ENCODE measurements around the gene ZCCHC4.
"Not testable (repeated sequence)": the region's sequence is repeated elsewhere in the genome, so short reads cannot be mapped to it uniquely, and the experiment has no call there.

ZCCHC4 gene

DNA sequence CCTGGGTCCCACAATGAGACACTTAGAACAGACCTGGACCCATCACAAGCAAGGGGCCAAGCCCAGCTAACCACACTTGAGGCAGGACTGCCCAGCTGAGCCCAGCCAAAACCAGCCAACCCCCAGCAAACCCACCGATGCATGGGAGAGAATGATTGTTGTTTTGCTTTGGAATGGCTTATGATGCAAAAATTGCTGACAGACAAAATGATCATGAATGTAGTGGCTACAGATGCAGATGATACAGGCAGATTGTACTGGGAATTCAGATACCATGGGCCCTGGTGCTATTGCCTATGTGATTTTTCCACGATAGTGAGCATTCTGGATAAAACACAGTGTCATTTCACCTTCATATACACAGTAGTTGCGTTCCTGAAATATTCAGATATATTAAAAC lies 9.0 kb upstream of the ZCCHC4 start:
- H3K36me3 ChIP-seq (ENCODE audit: insufficient read depth, low read length): no peaks in the 10 kb centered on the region
- no peak overlapping the region for H3K9ac ChIP-seq (ENCODE audit: low read length)
- no peaks in the 10 kb centered on the region for H3K4me1 ChIP-seq (ENCODE audit: insufficient read depth, low read length)
- no peak overlapping the region for H3K4me3 ChIP-seq (ENCODE audit: low read depth in 1 of 2, low read length in 2 of 2)
- no peaks in the 10 kb centered on the region for H3K9me3 ChIP-seq (ENCODE audit: low read length)
- no peaks in the 10 kb centered on the region for H3K27me3 ChIP-seq (ENCODE audit: control insufficient read depth in 1 of 2, insufficient read depth in 2 of 2, low read length in 2 of 2)
- no peak overlapping the region for H3K27ac ChIP-seq (ENCODE audit: low read depth, low read length)

DNA sequence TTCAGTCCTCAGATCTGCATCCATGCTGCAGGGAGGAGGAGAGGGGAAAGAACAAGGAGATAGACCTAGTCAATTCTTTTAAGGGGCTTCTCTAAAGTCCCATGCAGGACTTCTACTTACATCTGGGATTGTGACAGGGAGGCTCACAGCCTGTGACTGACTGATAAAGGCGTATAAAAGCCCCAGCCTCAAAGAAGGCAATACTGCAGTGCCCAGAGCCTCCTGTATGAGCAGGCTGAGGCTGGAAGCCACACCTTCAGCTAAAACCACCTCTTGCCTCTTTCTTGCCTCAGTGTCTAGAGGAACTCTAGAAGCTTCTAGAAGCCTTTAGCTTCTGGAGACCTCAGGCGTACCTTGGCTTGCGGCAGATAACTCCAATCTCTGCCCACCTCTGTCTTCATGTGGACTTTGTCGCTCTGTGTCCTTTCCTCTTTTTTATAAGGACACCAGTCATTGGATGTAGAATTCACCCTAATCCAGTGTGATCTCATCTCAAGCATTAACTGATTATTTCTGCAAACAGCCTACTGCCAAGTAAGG lies 6.0 kb upstream of the ZCCHC4 start:
- Histone ChIP-seq H3K27me3 (ENCODE audit: control insufficient read depth in 1 of 2, insufficient read depth in 2 of 2, low read length in 2 of 2) (no peaks in the 10 kb centered on the region), H3K4me3 (ENCODE audit: low read depth in 1 of 2, low read length in 2 of 2) (no peak overlapping the region), H3K4me1 (ENCODE audit: insufficient read depth, low read length) (no peaks in the 10 kb centered on the region), H3K9ac (ENCODE audit: low read length) (no peak overlapping the region), H3K36me3 (ENCODE audit: insufficient read depth, low read length) (no peaks in the 10 kb centered on the region), H3K27ac (ENCODE audit: low read depth, low read length) (no peak overlapping the region), H3K9me3 (ENCODE audit: low read length) (no peaks in the 10 kb centered on the region)

DNA sequence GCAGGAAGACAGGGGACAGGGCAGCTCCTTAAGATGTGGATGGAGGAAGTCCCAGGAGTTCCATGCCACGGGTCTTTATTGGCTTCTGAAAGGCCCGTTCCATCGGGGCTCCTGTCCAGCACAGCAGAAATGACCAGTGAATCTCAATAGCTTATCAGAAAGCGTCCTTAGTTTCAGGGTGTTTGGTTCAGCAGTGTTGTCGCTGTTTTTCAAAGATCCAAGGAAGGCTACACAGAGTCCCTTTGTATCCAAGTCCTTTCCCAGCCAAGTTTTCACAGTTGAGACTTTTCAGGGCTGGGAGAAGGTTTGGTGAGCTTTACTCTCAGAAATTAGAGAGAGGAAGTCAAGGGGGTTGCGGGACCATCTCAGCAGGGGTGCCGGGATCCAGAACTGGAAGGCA lies 5.0 kb upstream of the ZCCHC4 start:
- Histone ChIP-seq H3K9me3 (ENCODE audit: low read length) (no peaks in the 10 kb centered on the region), H3K4me3 (ENCODE audit: low read depth in 1 of 2, low read length in 2 of 2) (no peak overlapping the region), H3K9ac (ENCODE audit: low read length) (no peak overlapping the region), H3K27ac (ENCODE audit: low read depth, low read length) (no peak overlapping the region), H3K27me3 (ENCODE audit: control insufficient read depth in 1 of 2, insufficient read depth in 2 of 2, low read length in 2 of 2) (no peaks in the 10 kb centered on the region), H3K4me1 (ENCODE audit: insufficient read depth, low read length) (no peaks in the 10 kb centered on the region), H3K36me3 (ENCODE audit: insufficient read depth, low read length) (no peaks in the 10 kb centered on the region)

DNA sequence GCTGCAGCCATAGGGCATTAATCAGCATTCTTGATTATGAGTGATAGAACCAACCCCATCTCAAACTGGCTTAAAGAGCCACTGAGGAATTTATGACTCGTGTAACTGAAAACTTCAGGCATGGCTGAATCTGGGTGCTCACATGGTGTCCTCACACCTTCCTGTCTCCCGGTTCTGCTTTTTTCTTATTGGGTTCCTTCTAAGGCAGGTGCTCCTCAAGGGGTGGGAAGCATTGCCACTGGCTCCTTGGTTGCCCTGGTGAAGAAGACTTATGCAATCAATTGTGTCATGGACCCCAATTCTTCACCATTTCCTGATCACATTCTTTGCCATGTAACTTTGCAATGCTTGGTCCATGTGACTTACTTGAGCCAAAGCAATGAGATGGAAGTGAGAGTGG lies 4.3 kb upstream of the ZCCHC4 start:
- peaks cover 4% of the 10 kb centered on the region for H3K4me1 ChIP-seq (ENCODE audit: insufficient read depth, low read length)
- H3K27ac ChIP-seq (ENCODE audit: low read depth, low read length): no peak overlapping the region
- H3K36me3 ChIP-seq (ENCODE audit: insufficient read depth, low read length): no peaks in the 10 kb centered on the region
- H3K27me3 ChIP-seq (ENCODE audit: control insufficient read depth in 1 of 2, insufficient read depth in 2 of 2, low read length in 2 of 2): no peaks in the 10 kb centered on the region
- no peak overlapping the region for H3K9ac ChIP-seq (ENCODE audit: low read length)
- no peaks in the 10 kb centered on the region for H3K9me3 ChIP-seq (ENCODE audit: low read length)
- no peak overlapping the region for H3K4me3 ChIP-seq (ENCODE audit: low read depth in 1 of 2, low read length in 2 of 2)

DNA sequence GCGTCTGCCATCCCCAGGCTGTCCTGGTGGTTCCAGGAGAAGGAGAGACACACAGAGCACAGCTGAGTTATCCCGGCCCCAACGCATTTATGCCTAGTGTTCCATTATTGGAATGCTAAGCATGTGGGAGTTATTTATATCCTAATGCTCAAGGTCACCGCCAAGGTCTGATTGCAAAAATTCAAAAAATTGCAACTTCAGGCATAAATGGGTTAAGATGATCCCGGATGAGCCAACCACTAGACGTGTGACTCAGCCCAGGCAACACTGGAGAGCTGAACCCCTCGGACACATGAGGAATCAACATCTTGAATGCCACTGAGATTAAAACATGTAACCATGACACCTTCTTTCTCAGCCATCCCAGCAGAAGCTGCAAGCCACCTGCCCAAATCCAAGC lies 3.8 kb upstream of the ZCCHC4 start:
- Histone ChIP-seq H3K36me3 (ENCODE audit: insufficient read depth, low read length) (no peaks in the 10 kb centered on the region), H3K9me3 (ENCODE audit: low read length) (no peaks in the 10 kb centered on the region), H3K27me3 (ENCODE audit: control insufficient read depth in 1 of 2, insufficient read depth in 2 of 2, low read length in 2 of 2) (no peaks in the 10 kb centered on the region), H3K27ac (ENCODE audit: low read depth, low read length) (no peak overlapping the region), H3K4me1 (ENCODE audit: insufficient read depth, low read length) (peaks cover 9% of the 10 kb centered on the region), H3K4me3 (ENCODE audit: low read depth in 1 of 2, low read length in 2 of 2) (no peak overlapping the region), H3K9ac (ENCODE audit: low read length) (no peak overlapping the region)

DNA sequence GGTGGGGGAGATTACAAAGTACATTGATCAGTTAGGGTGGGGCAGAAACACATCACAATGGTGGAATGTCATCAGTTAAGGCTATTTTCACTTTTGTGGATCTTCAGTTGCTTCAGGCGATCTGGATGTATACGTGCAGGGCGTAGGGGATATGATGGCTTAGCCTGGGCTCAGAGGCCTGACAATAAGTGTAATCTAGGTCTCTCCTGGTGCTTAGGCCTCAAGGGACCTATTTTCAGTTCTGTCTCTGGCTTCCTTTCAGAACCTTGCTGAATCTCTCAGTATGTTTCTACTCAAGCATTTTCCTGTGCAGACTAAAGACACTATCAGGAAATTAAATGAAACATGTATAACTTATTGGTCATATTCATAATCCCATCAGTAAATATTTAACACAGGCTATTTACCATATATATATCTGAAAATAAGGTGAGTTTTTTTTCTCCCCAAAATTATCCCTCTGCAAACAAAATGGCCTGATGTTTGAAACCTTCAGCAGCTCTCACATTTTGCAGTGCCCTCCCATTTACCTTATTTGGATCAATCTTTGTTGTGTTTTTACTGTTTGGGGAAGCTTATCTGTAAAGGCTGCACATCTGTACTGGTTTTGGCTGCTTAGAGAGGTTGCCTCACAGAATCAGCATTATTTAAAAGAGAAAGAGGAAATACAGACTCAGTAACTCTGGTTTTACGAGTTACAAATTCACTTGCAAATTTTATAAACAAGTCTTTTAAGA lies 2.3 kb upstream of the ZCCHC4 start:
- Histone ChIP-seq H3K9ac (ENCODE audit: low read length) (no peak overlapping the region), H3K9me3 (ENCODE audit: low read length) (no peaks in the 10 kb centered on the region), H3K36me3 (ENCODE audit: insufficient read depth, low read length) (no peaks in the 10 kb centered on the region), H3K27ac (ENCODE audit: low read depth, low read length) (no peak overlapping the region), H3K4me1 (ENCODE audit: insufficient read depth, low read length) (peaks cover 10% of the 10 kb centered on the region), H3K27me3 (ENCODE audit: control insufficient read depth in 1 of 2, insufficient read depth in 2 of 2, low read length in 2 of 2) (no peaks in the 10 kb centered on the region), H3K4me3 (ENCODE audit: low read depth in 1 of 2, low read length in 2 of 2) (no peak overlapping the region)

DNA sequence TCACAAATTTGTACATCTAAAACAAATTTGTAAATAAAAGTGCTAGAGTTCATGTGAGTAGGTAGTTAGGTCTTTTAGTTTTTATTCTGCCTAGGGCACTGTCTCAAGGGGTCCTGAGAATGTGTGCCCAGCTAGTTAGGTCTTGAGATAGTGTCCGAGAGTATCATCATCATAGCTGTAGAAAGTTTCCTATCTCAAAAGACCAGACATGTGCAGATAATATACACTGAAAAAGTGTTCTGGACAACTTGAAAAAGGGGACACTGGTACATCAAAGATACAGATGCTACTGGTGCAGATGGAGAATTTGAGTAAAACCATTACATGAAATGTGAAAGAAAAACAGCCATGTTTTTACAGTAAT lies 1.8 kb upstream of the ZCCHC4 start:
- Histone ChIP-seq H3K4me1 (ENCODE audit: insufficient read depth, low read length) (peaks cover 10% of the 10 kb centered on the region), H3K9ac (ENCODE audit: low read length) (no peak overlapping the region), H3K9me3 (ENCODE audit: low read length) (no peaks in the 10 kb centered on the region), H3K27ac (ENCODE audit: low read depth, low read length) (no peak overlapping the region), H3K36me3 (ENCODE audit: insufficient read depth, low read length) (no peaks in the 10 kb centered on the region), H3K27me3 (ENCODE audit: control insufficient read depth in 1 of 2, insufficient read depth in 2 of 2, low read length in 2 of 2) (no peaks in the 10 kb centered on the region), H3K4me3 (ENCODE audit: low read depth in 1 of 2, low read length in 2 of 2) (no peak overlapping the region)

DNA sequence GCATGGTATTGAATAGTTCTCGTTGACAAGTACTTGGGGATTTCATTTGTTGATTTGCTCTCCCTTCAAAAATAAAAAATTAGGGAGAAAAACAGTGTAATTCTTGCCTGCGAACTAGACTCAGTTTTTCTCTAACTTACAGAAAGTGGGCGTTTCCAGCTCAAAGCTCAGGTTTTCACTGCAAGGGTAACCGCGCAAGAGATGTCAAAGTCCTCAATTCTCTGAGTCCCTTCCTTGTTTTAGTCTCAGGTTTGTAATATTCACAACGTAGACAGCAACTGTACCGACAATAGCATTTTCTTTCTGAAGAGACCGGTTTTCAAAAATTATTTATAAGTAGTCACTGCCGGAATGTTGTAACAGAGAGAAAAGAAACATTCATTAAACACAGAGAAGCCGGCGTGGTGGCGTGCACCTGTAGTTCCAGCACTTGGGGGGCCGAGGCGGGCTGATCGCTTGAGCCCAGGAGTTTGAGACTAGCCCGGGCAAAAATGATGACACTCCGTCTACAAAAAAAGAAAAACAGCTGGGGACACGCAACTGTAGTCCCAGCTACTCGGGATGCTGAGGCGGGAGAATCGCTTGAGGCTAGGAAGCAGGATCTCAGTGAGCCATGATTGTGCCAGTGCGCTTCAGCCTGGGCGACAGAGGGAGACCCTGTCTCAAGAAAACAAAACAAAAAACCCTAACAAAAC lies 774 bp downstream of the ZCCHC4 start:
- Histone ChIP-seq H3K27ac (ENCODE audit: low read depth, low read length) (peak overlapping the region; percentile 53), H3K4me3 (ENCODE audit: low read depth in 1 of 2, low read length in 2 of 2) (peak overlapping the region; percentile 77 to 94), H3K27me3 (ENCODE audit: control insufficient read depth in 1 of 2, insufficient read depth in 2 of 2, low read length in 2 of 2) (no peaks in the 10 kb centered on the region), H3K9me3 (ENCODE audit: low read length) (no peaks in the 10 kb centered on the region), H3K9ac (ENCODE audit: low read length) (peak overlapping the region; percentile 90), H3K4me1 (ENCODE audit: insufficient read depth, low read length) (peaks cover 10% of the 10 kb centered on the region), H3K36me3 (ENCODE audit: insufficient read depth, low read length) (peaks cover 7% of the 10 kb centered on the region)

DNA sequence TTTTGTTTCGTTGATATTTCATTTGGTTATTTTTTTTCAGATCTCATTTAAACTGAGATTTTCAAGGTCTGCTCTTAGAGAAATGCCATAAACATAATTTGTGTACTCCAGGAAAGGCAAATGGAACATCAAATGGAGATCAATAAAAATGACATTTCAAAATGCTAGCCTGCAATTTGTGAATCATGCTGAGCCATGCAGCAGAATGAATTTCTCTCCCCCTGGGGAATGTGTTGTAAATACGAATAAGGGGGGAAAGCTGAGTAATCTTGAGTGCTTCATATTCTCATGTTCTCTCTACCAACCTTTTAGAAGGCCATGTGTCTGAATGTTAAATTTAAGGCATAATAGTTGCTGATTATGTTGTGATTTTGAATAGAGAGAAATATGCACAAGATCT lies 7.8 kb downstream of the ZCCHC4 start:
- H3K4me3 ChIP-seq (ENCODE audit: low read depth in 1 of 2, low read length in 2 of 2): no peak overlapping the region
- H3K36me3 ChIP-seq (ENCODE audit: insufficient read depth, low read length): peaks cover 15% of the 10 kb centered on the region
- no peaks in the 10 kb centered on the region for H3K27me3 ChIP-seq (ENCODE audit: control insufficient read depth in 1 of 2, insufficient read depth in 2 of 2, low read length in 2 of 2)
- H3K9ac ChIP-seq (ENCODE audit: low read length): no peak overlapping the region
- no peak overlapping the region for H3K27ac ChIP-seq (ENCODE audit: low read depth, low read length)
- H3K4me1 ChIP-seq (ENCODE audit: insufficient read depth, low read length): no peaks in the 10 kb centered on the region
- H3K9me3 ChIP-seq (ENCODE audit: low read length): no peaks in the 10 kb centered on the region

DNA sequence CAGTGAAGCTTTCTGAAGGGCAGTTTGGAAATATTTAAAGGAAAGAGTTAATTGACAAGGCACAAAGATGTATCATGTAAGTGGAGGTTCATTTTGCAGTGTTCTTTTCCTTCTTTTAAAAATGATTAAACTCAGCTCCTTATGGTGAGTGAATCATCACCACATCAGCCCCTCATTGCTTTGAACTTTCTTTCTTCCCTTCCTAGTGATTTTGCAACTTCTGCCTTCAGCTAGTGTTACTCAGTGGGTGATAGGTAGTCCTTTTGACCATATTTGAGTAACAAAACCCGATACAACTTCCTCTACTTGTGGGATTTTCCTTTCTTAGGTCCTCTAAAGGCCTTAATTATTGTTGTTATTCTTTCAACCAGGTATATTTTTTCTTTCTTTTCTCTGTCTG lies 8.2 kb downstream of the ZCCHC4 start:
- Histone ChIP-seq H3K27me3 (ENCODE audit: control insufficient read depth in 1 of 2, insufficient read depth in 2 of 2, low read length in 2 of 2) (no peaks in the 10 kb centered on the region), H3K4me1 (ENCODE audit: insufficient read depth, low read length) (no peaks in the 10 kb centered on the region), H3K9me3 (ENCODE audit: low read length) (no peaks in the 10 kb centered on the region), H3K9ac (ENCODE audit: low read length) (no peak overlapping the region), H3K4me3 (ENCODE audit: low read depth in 1 of 2, low read length in 2 of 2) (no peak overlapping the region), H3K36me3 (ENCODE audit: insufficient read depth, low read length) (peaks cover 15% of the 10 kb centered on the region), H3K27ac (ENCODE audit: low read depth, low read length) (no peak overlapping the region)

DNA sequence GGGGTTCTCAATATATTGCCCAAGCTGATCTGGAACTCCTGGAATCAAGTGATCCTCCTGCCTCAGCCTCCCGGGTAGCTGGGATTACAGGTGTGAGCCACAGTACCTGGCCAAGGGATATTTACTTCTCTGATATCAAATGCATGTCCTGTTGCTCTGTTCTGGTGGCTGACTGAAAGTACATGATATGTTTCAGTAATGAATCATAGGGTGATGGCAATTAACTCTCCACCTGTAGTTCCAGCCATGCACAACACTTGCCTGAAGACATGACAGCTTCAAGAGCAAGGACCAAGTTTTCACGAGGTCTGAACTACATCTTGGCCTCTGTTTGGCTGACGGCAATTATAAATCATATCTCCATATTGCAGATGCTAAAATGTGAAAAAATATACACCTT lies 9.1 kb downstream of the ZCCHC4 start:
- Histone ChIP-seq H3K4me3 (ENCODE audit: low read depth in 1 of 2, low read length in 2 of 2) (no peak overlapping the region), H3K27ac (ENCODE audit: low read depth, low read length) (no peak overlapping the region), H3K27me3 (ENCODE audit: control insufficient read depth in 1 of 2, insufficient read depth in 2 of 2, low read length in 2 of 2) (no peaks in the 10 kb centered on the region), H3K9me3 (ENCODE audit: low read length) (no peaks in the 10 kb centered on the region), H3K36me3 (ENCODE audit: insufficient read depth, low read length) (peaks cover 8% of the 10 kb centered on the region), H3K9ac (ENCODE audit: low read length) (no peak overlapping the region), H3K4me1 (ENCODE audit: insufficient read depth, low read length) (no peaks in the 10 kb centered on the region)

DNA sequence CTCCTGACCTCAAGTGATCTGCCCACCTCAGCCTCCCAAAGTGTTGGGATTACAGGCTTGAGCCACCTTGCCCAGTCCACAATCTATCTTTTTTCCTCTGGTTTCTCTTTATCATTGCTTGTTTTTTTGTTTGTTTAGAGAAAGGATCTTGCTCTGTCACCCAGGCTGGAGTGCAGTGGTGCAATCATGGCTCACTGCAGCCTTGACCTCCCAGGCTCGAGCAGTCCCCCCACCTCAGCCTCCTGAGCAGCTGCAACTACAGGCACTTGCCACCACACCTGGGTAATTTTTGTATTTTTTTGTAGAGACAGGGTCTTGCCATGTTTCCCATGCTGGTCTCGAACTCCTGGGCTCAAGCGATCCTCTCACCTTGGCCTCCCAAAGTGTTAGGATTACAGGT lies 15.9 kb downstream of the ZCCHC4 start:
- not testable (repeated sequence) for H3K4me1 ChIP-seq (ENCODE audit: insufficient read depth, low read length); H3K9me3 ChIP-seq (ENCODE audit: low read length); H3K36me3 ChIP-seq (ENCODE audit: insufficient read depth, low read length); H3K27me3 ChIP-seq (ENCODE audit: control insufficient read depth in 1 of 2, insufficient read depth in 2 of 2, low read length in 2 of 2); H3K9ac ChIP-seq (ENCODE audit: low read length); H3K27ac ChIP-seq (ENCODE audit: low read depth, low read length); H3K4me3 ChIP-seq (ENCODE audit: low read depth in 1 of 2, low read length in 2 of 2)

All from muscle layer of colon (tissue), 2 donors.